Endodermal cell (in vitro differentiated cells): Measurements from ENCODE around the gene IQSEC3. TPM values are rescaled to one million over a fixed set of nuclear protein-coding genes. Genes with fewer than 3 reads are reported as not detected.
A peak's percentile ranks its signal among the peaks of the same experiment; 100 is the strongest.

Experiments
- DNase-seq: peaks from one replicate; pipeline ENCODE4 v3.0.0-alpha.2; 2017
- H3K27ac ChIP-seq: 2 replicates; pipeline ENCODE4 v1.5.1; 2013; ENCODE audit warnings: mild to moderate bottlenecking, low read depth, low read length, moderate library complexity
- H3K27me3 ChIP-seq: 2 replicates; pipeline ENCODE4 v1.6.1; 2013; ENCODE audit warnings: mild to moderate bottlenecking, low read length, moderate library complexity; ENCODE audit not compliant: insufficient read depth, control insufficient read depth, poor library complexity, severe bottlenecking
- H3K36me3 ChIP-seq: 2 replicates; pipeline ENCODE4 v1.7.0; 2013; ENCODE audit warnings: mild to moderate bottlenecking, low read length, moderate library complexity; ENCODE audit not compliant: control insufficient read depth, insufficient read depth
- H3K4me1 ChIP-seq: one replicate; pipeline ENCODE4 v1.7.0; 2013; ENCODE audit warnings: low read length; ENCODE audit not compliant: control insufficient read depth, insufficient read depth
- H3K4me3 ChIP-seq: 2 replicates; pipeline ENCODE4 v1.5.1; 2013; ENCODE audit warnings: mild to moderate bottlenecking, low read length, moderate library complexity
- H3K9ac ChIP-seq: 2 replicates; pipeline ENCODE4 v1.6.1; 2013; ENCODE audit warnings: mild to moderate bottlenecking, low read length, moderate library complexity; ENCODE audit not compliant: poor library complexity, severe bottlenecking; ENCODE audit errors: extremely low read depth
- H3K9me3 ChIP-seq: 2 replicates; pipeline ENCODE4 v1.6.1; 2013; ENCODE audit warnings: mild to moderate bottlenecking, low read length, moderate library complexity; ENCODE audit not compliant: control insufficient read depth
- H3K27ac Mint-ChIP-seq: 2 replicates; pipeline ENCODE4 v1.8.0; 2020; ENCODE audit warnings: mixed read lengths
- H3K27me3 Mint-ChIP-seq: 2 replicates; pipeline ENCODE4 v1.8.0; 2021; ENCODE audit warnings: mild to moderate bottlenecking, mixed read lengths; ENCODE audit not compliant: insufficient read depth
- H3K36me3 Mint-ChIP-seq: 2 replicates; pipeline ENCODE4 v1.8.0; 2020; ENCODE audit warnings: low read depth, mixed read lengths
- H3K4me1 Mint-ChIP-seq: 2 replicates; pipeline ENCODE4 v1.8.0; 2020; ENCODE audit warnings: mixed read lengths
- H3K4me3 Mint-ChIP-seq: 2 replicates; pipeline ENCODE4 v1.8.0; 2020; ENCODE audit warnings: mild to moderate bottlenecking, moderate library complexity, mixed read lengths
- H3K9me3 Mint-ChIP-seq: 2 replicates; pipeline ENCODE4 v1.8.0; 2020; ENCODE audit warnings: mild to moderate bottlenecking, mixed read lengths
- CTCF ChIP-seq: fragments of 200-600 bp; sonication (generic); conservative IDR thresholded peaks from 2 replicates; pipeline ENCODE4 v1.5.0; 2021; ENCODE audit warnings: antibody characterized with exemption, mild to moderate bottlenecking
- WGBS, 2 experiments: methylation state at CpG; one replicate each; pipeline versions ENCODE4 v1.1.5 to v1.1.7; 2013; ENCODE audit warnings: missing lambda C conversion rate in 2 of 2, mixed read lengths in 1 of 2; ENCODE audit not compliant: insufficient coverage in 1 of 2, insufficient read length in 1 of 2; 5-methylcytosine and 5-hydroxymethylcytosine counted together
- total RNA-seq, 2 donors: library from RNA; stranded (reverse); fragmentation: NEBNext Ultra II Directional in 1 of 2; extraction: Animal tissue kit (Norgen Biotek cat#: 25700) in 1 of 2; gene quantifications; 2 replicates in 1 of 2; 3 replicates in 1 of 2; pipeline ENCODE4 v1.2.1, GENCODE V29; 2021

Gene IQSEC3
- total RNA-seq, 2 donors from 2014 or later, result 1.5 to 2.7 TPM

GRCh38 chr12:144650-145284, 78.2 kb downstream of the IQSEC3 start:
- Histone ChIP-seq H3K9ac (no peak overlapping the region), H3K4me3 (no peak overlapping the region), H3K9me3 (no peaks in the 10 kb centered on the region), H3K27ac (no peak overlapping the region), H3K36me3 (no peaks in the 10 kb centered on the region), H3K27me3 (peaks cover 11% of the 10 kb centered on the region), H3K4me1 (no peaks in the 10 kb centered on the region)
- Mint-ChIP-seq H3K4me3 (no peak overlapping the region), H3K9me3 (no peaks in the 10 kb centered on the region), H3K36me3 (no peaks in the 10 kb centered on the region), H3K4me1 (peaks cover 39% of the 10 kb centered on the region), H3K27me3 (peaks cover 32% of the 10 kb centered on the region), H3K27ac (peak overlapping the region; percentile 9)
- 86 to 91% methylated on average over 4 to 5 of the region's 5 CpGs for WGBS, 2 experiments
- DNase-seq, result no peak
- TF ChIP-seq CTCF, result no peak

DNA sequence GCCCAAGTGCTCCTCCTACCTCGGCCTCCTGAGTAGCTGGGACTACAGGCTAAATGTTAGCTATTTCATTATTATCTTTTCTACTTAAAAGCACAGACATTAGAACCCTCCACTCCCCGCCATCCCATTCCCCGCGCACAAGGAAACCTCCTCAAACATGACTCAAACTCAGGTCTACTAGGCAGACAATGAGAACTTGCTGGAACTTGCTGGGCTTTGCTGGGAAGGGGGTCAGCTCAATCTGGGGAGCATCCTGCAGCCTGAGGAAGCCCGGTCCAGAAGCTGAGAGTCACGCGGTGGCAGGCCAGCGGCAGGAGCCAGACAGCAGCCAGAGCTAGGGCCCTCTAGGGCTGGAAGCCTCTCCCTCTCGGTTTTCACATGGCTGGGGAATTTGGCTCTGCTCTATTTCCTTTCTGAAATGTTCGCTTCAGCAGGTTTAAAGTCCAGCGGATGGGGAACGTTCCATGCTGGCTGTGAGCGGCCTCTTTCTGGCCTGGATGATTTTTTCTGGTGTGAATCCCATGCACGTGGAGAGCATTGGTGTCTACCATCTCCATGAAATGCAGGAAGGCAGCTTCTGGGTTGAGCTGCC, 78.9 kb downstream of the IQSEC3 start:
- Mint-ChIP-seq H3K36me3 (no peaks in the 10 kb centered on the region), H3K27me3 (peaks cover 30% of the 10 kb centered on the region), H3K27ac (no peak overlapping the region), H3K9me3 (no peaks in the 10 kb centered on the region), H3K4me3 (no peak overlapping the region), H3K4me1 (peaks cover 32% of the 10 kb centered on the region)
- Histone ChIP-seq H3K36me3 (no peaks in the 10 kb centered on the region), H3K9me3 (no peaks in the 10 kb centered on the region), H3K4me3 (no peak overlapping the region), H3K27ac (peak overlapping the region; percentile 48), H3K27me3 (peaks cover 11% of the 10 kb centered on the region), H3K9ac (no peak overlapping the region), H3K4me1 (no peaks in the 10 kb centered on the region)
- no peak for TF ChIP-seq CTCF
- WGBS, 2 experiments, result 80 to 83% methylated on average over 11 to 14 of the region's 14 CpGs
- no peak for DNase-seq

GRCh38 chr12:147242-147641, 80.7 kb downstream of the IQSEC3 start:
- Mint-ChIP-seq H3K4me1 (peaks cover 27% of the 10 kb centered on the region), H3K36me3 (no peaks in the 10 kb centered on the region), H3K27ac (no peak overlapping the region), H3K27me3 (peaks cover 18% of the 10 kb centered on the region), H3K4me3 (no peak overlapping the region), H3K9me3 (no peaks in the 10 kb centered on the region)
- Histone ChIP-seq H3K27ac (no peak overlapping the region), H3K9me3 (no peaks in the 10 kb centered on the region), H3K36me3 (no peaks in the 10 kb centered on the region), H3K4me3 (no peak overlapping the region), H3K9ac (no peak overlapping the region), H3K4me1 (no peaks in the 10 kb centered on the region), H3K27me3 (no peaks in the 10 kb centered on the region)
- DNase-seq, result no peak
- TF ChIP-seq CTCF, result no peak
- WGBS, 2 experiments, result 89 to 95% methylated on average over 6 to 9 of the region's 9 CpGs
